CD4-positive, alpha-beta T cell treated with Interleukin-15 for 4 hours (primary cell): ENCODE measurements around the gene PCNX3.

ENCODE experiments used
- DNase-seq: peaks from one replicate; pipeline ENCODE4 v3.0.0-alpha.2; 2020; ENCODE audit warnings: low spot score

Gene PCNX3

GRCh38 chr11:65640483-65641296 is 25.1 kb downstream of the PCNX3 start:
- DNase-seq, result peak; percentile 34

GRCh38 chr11:65641297-65642013 is 25.9 kb downstream of the PCNX3 start:
- no peak for DNase-seq

GRCh38 chr11:65642014-65642671 is 26.6 kb downstream of the PCNX3 start:
- DNase-seq, result no peak

- peak; percentile 8 for DNase-seq
Observed at GRCh38 chr11:65643971-65644370, 28.4 kb downstream of the PCNX3 start.

- no peak for DNase-seq
Observed at GRCh38 chr11:65644837-65645236, 29.3 kb downstream of the PCNX3 start.

- no peak for DNase-seq
Observed at GRCh38 chr11:65645710-65646109, 30.1 kb downstream of the PCNX3 start.

- no peak for DNase-seq
Observed at GRCh38 chr11:65646288-65646957, 30.8 kb downstream of the PCNX3 start.

GRCh38 chr11:65646958-65647701 is 31.6 kb downstream of the PCNX3 start:
- no peak for DNase-seq

GRCh38 chr11:65648997-65649493 is 33.5 kb downstream of the PCNX3 start:
- DNase-seq, result no peak

- no peak for DNase-seq
Observed at GRCh38 chr11:65649656-65650546, 34.3 kb downstream of the PCNX3 start.

- no peak for DNase-seq
Observed at GRCh38 chr11:65650547-65651338, 35.2 kb downstream of the PCNX3 start.

GRCh38 chr11:65651339-65651588 is 35.7 kb downstream of the PCNX3 start:
- DNase-seq, result no peak

- DNase-seq, result peak; percentile 12
Observed at GRCh38 chr11:65651589-65652510, 36.3 kb downstream of the PCNX3 start.

- peak; percentile 95 for DNase-seq
Observed at GRCh38 chr11:65652511-65653228, 37.1 kb downstream of the PCNX3 start.

GRCh38 chr11:65653229-65654225 is 38.0 kb downstream of the PCNX3 start:
- peak; percentile 6 for DNase-seq
